GM12801 (cell line): ENCODE measurements around the gene HPF1.

Experiments
- CTCF ChIP-seq: IDR thresholded peaks from one replicate; pipeline ENCODE4 v1.5.1; 2011; ENCODE audit warnings: control low read depth; ENCODE audit not compliant: insufficient read length; ENCODE audit errors: extremely low read depth

HPF1 gene

GRCh38 chr4:169727616-169728015 lies 30.1 kb downstream of the HPF1 start:
- no peak for TF ChIP-seq CTCF

- no peak for TF ChIP-seq CTCF
These were observed 33.5 kb downstream of the HPF1 start for GRCh38 chr4:169724260-169724659.

DNA sequence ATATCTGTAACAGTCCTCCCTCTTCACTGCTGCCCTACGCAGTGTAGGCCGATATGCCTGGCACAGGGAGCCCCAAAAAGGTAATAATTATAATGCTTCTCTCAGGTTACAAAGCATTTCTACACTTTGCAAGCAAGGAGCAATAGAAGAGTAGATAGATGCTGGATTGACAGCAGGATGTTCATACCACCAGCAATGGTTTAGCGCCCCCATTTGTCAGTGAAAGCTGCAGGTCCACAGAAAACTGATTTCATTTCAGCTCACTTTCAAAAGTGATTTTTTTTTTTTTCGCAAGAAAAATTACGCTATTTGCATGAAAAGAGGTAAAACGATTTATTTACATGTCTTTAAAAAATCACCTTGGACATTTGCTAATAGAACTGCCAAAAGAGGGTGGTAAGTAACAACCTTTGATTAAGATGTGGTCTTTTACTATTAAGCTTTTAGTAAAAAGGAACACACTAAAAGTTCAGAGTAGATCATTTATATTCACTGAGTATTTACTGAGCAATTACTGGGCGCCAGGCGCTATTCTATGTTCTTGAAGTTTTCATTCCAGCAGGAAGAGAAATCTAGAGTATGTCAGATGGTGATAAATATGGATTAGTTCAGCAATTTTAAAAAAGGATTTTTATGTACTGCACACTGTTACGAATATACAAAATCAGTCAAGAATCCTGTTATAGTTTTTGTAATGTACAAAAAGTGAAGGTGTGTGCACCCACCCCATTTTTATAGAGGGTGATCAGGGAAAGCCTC lies 34.4 kb downstream of the HPF1 start:
- no peak for TF ChIP-seq CTCF

DNA sequence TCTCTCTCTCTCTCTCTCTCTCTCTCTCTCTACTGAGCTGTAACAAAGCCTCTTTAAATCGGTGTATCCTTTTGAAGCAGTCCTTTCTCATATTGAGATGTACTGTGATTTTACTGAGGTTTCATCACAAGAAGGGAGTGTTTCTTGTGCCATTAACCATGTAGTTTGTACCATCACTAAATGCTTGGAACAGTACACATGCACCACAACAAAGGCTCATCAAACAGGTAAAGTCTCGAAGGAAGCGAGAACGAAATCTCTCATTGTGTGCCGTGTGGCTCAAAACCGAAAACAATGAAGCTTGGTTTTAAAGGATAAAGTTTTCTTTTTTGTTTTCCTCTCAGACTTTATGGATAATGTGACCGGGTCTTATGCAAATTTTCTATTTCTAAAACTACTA lies 37.2 kb downstream of the HPF1 start:
- no peak for TF ChIP-seq CTCF

DNA sequence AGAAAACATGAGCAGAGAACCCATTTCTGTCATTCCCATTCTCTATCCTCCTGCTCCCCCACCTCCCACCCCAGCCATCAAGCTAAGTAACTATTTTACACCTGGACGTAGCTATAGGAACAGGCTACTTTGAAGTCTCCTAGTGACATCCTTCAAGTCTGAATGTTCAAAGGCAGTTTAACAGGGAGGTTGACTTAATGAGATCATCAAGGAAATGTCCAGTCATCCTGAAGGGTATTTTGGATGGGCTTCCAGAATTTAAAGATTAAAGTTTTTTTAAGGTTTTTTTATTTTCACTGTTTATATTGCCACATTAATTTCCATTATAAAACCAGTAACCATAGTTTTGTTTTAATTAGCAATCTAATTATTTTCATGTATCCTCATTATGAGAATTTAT lies 41.1 kb downstream of the HPF1 start:
- TF ChIP-seq CTCF = no peak

- no peak for TF ChIP-seq CTCF
These were observed 41.9 kb downstream of the HPF1 start for GRCh38 chr4:169715826-169716225.

GRCh38 chr4:169707958-169708643 lies 49.6 kb downstream of the HPF1 start:
- no peak for TF ChIP-seq CTCF
